NCI-H1436 treated with DMSO at 0.1 percent for 48 hours (cell line): Measurements from ENCODE around the gene OR2T11.
"Not testable (repeated sequence)": the region's sequence is repeated elsewhere in the genome, so short reads cannot be mapped to it uniquely, and the experiment has no call there.

Experiments
- DNase-seq: peaks from one replicate; lab custom pipeline; 2025; lab: John Stamatoyannopoulos, UW

The OR2T11 gene

GRCh38 chr1:248634991-248635390 lies at the start of gene OR2T11:
OR2T11 (minus strand) TSS chr1:248635091; CDS start chr1:248627128, 7,963 bp downstream.
- not testable (repeated sequence) for DNase-seq

GRCh38 chr1:248681651-248682050 lies 46.8 kb upstream of the OR2T11 start:
- no peak for DNase-seq

- no peak for DNase-seq
Measured at GRCh38 chr1:248670003-248670402, 35.1 kb upstream of the OR2T11 start.

GRCh38 chr1:248663453-248664328 lies 28.8 kb upstream of the OR2T11 start:
- not testable (repeated sequence) for DNase-seq

- DNase-seq = not testable (repeated sequence)
Measured at GRCh38 chr1:248656797-248657196, 21.9 kb upstream of the OR2T11 start.

GRCh38 chr1:248655354-248655753 lies 20.5 kb upstream of the OR2T11 start, which contains the start of gene OR2T27:
OR2T27 (minus strand) TSS chr1:248655528; CDS start chr1:248650884, 4,644 bp downstream.
- not testable (repeated sequence) for DNase-seq

GRCh38 chr1:248648770-248649536 lies 14.1 kb upstream of the OR2T11 start:
- DNase-seq = not testable (repeated sequence)

GRCh38 chr1:248645178-248645577 lies 10.3 kb upstream of the OR2T11 start, which contains the start of gene OR2T35:
OR2T35 (minus strand) TSS chr1:248645278; CDS start chr1:248639258, 6,020 bp downstream.
- DNase-seq = not testable (repeated sequence)

- not testable (repeated sequence) for DNase-seq
Measured at GRCh38 chr1:248642971-248643651, 8.2 kb upstream of the OR2T11 start.

GRCh38 chr1:248641583-248641982 lies 6.7 kb upstream of the OR2T11 start:
- DNase-seq = not testable (repeated sequence)

- DNase-seq = not testable (repeated sequence)
Measured at GRCh38 chr1:248640906-248641305, 6.0 kb upstream of the OR2T11 start.

- not testable (repeated sequence) for DNase-seq
Measured at GRCh38 chr1:248639652-248640051, 4.8 kb upstream of the OR2T11 start.

GRCh38 chr1:248636612-248637011 lies 1.7 kb upstream of the OR2T11 start:
- DNase-seq = not testable (repeated sequence)

- DNase-seq = no peak
Measured at GRCh38 chr1:248631354-248632008, 3.4 kb downstream of the OR2T11 start.

GRCh38 chr1:248630551-248630950 lies 4.3 kb downstream of the OR2T11 start:
- no peak for DNase-seq

GRCh38 chr1:248627971-248628844 lies 6.7 kb downstream of the OR2T11 start:
- no peak for DNase-seq

- DNase-seq = no peak
Measured at GRCh38 chr1:248625971-248626370, 8.9 kb downstream of the OR2T11 start.

GRCh38 chr1:248625166-248625565 lies 9.7 kb downstream of the OR2T11 start:
- DNase-seq = no peak

GRCh38 chr1:248622570-248623001 lies 12.3 kb downstream of the OR2T11 start:
- DNase-seq = peak; percentile 47

GRCh38 chr1:248621770-248622169 lies 13.1 kb downstream of the OR2T11 start:
- DNase-seq = no peak
